NCI-H187 treated with DMSO at 0.1 percent for 48 hours (cell line): ENCODE results near the gene TARBP1.
"Not testable (repeated sequence)": the region's sequence is repeated elsewhere in the genome, so short reads cannot be mapped to it uniquely, and the experiment has no call there.

Experiments used
- DNase-seq: peaks from one replicate; lab custom pipeline; 2025; lab: John Stamatoyannopoulos, UW

TARBP1 gene

DNA sequence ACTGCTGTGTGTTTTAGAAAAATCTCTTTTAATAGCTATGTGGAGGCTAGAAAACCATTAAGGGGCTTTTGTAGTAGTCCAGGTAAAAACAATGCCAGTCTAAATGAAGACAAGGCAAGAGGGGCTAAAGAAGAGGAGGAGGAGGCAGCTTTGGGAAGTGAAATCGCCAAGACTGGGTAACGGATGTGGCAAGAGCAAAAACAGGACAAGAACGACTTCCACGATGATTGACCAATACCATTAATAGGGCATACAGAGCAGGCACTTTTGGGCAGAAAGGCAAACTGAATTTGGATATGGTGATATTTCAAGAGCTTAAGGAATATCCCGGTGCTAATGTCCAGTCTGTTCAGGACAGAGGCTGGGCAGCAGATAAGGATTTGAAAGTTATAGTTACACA is 83.7 kb downstream of the TARBP1 start:
- no peak for DNase-seq

GRCh38 chr1:234393190-234393589 is 85.8 kb downstream of the TARBP1 start:
- DNase-seq = no peak

GRCh38 chr1:234388094-234388493 is 90.9 kb downstream of the TARBP1 start:
- no peak for DNase-seq

- no peak for DNase-seq
Measured at GRCh38 chr1:234386122-234386521, 92.9 kb downstream of the TARBP1 start.

DNA sequence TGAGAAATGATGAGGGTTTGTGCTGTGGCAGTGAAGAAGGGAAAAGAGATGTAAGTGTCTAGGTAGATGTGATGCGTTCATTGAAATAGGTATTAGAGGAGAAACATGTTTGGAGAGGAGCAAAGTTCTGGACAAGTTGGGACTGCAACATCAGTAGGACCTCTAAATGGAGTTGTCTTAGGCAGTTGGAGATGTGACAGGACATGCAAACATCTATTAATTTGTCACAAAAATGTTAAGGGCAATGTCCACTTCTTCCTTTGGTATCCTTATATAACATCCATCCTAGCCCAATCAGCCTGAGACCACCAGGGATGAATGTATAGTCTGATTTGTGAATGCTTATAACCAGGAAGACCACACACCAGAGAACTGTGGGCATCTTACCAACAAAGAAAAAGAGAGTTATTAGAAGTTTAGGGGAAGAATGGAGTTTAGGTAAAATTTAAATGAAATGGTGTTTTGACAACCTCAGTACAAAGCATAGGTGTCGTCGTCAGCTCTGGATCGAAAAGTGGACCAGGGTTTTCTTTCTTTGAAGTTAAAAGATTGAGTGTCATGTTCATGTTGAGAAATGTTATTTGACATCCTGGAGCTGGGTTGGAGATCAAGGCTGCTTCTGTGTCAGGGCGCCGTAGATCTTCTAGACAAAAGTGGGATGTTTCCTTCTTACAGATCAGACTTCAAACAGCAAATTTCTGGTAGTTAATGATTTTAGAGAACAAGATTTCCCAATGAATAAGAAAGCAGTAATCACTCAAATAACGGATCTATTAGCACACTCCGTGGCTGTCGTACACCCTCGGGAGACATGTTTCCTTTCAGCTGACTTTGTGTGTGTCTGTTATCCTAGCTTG is 97.1 kb downstream of the TARBP1 start:
- no peak for DNase-seq

GRCh38 chr1:234379591-234380109 is 99.3 kb downstream of the TARBP1 start:
- DNase-seq = not testable (repeated sequence)

- DNase-seq = no peak
Measured at GRCh38 chr1:234375672-234376071, 103.3 kb downstream of the TARBP1 start.

DNA sequence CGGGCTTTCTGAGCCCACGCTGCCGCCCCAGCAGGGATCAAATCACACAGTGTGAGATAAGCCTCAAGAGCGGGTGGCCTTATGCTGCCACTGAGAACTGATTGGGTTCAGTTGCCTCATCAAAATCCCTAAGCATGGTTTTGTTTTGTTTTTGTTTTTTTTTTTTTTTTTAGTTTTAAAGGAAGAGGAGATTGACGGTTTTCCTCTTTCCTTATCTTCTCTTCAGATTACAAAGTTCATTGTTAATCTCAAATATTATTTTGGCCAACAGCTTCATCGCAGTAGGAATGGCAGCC is 105.1 kb downstream of the TARBP1 start:
- no peak for DNase-seq

GRCh38 chr1:234373064-234373958 is 105.7 kb downstream of the TARBP1 start, which contains the start of gene COA6:
TSS of gene COA6 (plus strand) at chr1:234373456. CDS start at chr1:234373467, 11 bp downstream.
- peak; percentile 44 for DNase-seq

GRCh38 chr1:234372011-234372757 is 106.8 kb downstream of the TARBP1 start:
- DNase-seq = no peak

GRCh38 chr1:234371414-234371813 is 107.6 kb downstream of the TARBP1 start:
- DNase-seq = no peak

DNA sequence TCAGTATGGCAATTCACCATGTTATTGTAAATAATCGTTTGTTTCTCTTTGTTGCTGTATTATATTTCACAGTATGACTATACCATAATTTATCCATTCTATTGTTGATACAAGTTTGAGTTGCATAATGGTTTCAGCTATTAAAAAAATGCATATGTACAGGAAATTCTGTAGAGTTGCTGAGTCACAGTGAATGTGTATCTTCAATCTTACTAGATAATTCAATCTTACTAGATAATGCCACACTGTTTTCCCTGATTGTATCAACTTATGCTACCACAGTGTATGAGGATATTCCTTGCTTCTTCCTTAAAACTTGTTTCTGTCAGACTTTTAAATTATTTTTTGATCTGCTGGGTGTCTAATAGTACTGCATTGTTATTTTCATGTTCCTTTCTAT is 109.2 kb downstream of the TARBP1 start:
- DNase-seq = no peak

DNA sequence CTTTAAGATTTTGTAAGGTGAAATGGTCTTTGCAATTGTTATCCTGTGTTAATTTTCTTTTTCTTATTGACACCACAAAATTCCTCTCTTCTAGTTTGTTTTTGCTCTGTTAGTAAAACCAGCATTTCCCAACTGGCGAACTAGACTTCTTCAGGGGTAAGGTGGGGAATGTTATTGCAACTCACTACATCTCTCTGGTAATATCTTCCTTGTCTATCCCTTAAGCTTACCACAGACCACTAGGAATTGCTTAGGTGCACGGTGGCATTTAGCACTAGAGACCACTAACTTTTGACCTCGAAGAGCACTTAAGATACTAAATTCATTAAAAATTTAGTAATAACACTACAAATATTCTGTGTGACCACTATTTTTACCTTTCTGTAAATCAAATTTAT is 109.9 kb downstream of the TARBP1 start:
- DNase-seq = no peak

DNA sequence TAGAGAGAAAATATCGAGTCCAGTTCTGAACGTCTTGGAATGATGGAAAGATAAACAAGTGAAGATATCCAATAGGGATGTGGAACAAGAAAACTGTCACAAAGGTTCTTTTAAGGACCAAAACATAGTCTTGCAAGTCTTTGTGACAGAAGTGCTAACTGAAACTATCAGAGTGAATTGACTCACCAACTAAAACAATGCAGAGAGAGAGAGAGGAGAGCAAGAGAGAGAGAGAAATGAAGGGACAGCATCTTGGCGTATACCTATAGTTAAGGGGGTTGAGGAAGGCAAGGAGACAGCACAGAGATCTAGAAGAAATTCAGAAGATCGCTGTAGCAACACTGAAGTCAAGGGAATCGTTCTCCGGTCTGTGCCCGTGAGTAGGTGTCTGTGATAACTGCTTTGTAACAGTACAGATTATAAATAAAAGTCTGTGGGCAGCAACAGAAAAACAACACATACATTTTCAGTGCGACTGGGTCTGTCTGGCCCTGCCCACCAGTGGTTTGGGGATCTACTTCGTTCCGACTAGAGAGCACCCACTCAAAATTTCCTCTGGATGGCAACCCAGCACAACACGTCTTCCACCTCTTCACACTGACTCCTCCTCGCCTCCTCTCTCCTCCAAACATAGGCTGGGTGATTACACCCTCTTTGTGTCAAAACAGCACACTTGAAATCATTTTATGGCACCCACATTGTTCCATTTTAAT is 110.5 kb downstream of the TARBP1 start:
- no peak for DNase-seq

- no peak for DNase-seq
Measured at GRCh38 chr1:234362558-234362957, 116.4 kb downstream of the TARBP1 start.

DNA sequence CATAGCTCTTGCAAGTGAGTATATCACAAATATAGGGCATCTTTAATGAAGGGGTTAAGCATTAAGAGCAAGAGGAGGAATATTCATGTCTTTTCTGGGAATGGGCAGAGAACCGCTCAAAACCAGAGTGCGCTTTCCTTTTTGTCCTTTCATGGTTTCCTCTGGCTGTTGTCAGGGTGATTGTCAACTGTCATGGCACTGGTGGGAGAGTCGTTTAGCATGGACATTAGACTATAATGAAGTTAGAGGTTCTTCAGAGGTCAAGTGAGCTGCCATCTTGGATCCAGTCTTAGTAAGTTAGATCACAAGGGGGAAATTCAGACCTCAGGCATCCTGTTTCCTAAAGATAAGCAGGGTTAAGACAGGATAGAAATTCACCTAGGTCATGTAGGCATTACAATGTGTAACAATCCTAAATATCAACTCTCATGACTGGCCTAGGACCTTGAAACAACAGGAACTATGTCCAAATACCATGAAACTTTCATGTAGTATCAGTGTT is 117.8 kb downstream of the TARBP1 start:
- no peak for DNase-seq

DNA sequence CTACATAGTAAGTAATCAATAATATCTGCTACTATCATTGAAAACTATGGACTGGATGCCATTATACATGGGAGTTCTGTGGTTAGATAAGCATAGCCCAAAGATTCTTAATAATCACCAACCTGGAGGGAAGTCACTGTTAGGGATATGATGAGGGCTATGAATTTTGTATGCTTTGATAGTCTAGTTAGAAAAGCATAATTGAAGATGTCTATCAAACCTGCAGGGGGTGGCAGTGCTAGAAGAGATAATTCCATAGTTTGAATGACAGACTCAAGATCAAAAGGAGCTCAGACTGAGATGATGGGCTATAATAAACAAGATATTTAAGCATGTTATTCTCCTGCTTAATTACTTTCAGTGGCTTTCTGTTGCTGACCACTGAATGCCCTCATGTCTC is 121.1 kb downstream of the TARBP1 start:
- DNase-seq = no peak

DNA sequence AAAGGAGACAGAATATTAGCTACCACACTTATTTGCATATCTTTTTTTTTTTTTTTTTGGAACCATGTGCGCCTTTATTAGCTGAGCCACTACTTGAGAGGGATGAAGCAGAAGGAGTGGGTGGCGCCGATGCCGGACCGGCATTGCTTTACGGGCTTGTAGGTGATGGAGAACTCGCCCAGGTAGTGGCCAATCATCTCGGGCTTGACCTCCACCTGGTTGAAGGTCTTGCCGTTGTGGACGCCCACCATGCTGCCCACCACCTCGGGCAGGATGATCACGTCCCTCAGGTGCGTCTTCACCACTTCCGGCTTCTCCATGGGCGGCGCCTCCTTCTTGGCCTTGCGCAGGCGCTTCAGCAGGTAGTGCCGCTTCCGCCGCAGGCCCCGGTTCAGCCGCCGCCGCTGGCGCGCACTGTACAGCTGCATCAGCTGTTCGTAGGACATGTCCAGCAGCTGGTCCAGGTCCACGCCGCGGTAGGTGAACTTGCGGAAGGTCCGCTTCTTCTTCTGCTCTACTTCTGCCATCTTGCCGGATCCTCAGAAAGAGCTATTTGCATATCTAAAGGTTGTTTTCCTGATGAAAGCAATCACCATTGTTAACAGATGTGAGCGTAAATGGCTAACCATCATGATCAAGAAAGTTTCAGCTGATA is 122.2 kb downstream of the TARBP1 start:
- DNase-seq = not testable (repeated sequence)

- DNase-seq = no peak
Measured at GRCh38 chr1:234355782-234356510, 123.0 kb downstream of the TARBP1 start.

DNA sequence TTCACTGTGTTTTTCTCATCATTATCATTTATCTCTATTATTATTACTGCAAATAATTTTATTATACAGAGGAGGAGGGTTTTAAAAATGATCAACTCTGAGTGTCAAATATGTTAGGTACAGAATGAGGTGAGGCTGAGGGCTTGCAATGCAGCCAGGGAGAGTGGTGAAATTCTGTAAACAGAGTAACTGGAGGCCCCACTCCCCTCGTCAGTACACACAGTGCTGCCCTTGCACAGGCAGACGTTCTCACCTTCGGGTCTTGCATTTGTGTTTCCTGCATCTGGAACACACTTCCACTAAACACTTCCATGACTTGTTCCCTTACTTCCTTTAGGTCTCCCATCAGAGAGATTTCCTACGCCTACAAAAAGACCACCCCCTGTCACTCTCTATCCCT is 130.0 kb downstream of the TARBP1 start:
- DNase-seq = no peak
